Left forelimb (tissue), 1 donor: ENCODE results near the gene TOPORS.
"Not testable (repeated sequence)": the region's sequence is repeated elsewhere in the genome, so short reads cannot be mapped to it uniquely, and the experiment has no call there.

Experiments used
- DNase-seq: peaks from one replicate; pipeline ENCODE4 v3.0.0-alpha.2; 2018; ENCODE audit warnings: low spot score

The TOPORS gene

DNA sequence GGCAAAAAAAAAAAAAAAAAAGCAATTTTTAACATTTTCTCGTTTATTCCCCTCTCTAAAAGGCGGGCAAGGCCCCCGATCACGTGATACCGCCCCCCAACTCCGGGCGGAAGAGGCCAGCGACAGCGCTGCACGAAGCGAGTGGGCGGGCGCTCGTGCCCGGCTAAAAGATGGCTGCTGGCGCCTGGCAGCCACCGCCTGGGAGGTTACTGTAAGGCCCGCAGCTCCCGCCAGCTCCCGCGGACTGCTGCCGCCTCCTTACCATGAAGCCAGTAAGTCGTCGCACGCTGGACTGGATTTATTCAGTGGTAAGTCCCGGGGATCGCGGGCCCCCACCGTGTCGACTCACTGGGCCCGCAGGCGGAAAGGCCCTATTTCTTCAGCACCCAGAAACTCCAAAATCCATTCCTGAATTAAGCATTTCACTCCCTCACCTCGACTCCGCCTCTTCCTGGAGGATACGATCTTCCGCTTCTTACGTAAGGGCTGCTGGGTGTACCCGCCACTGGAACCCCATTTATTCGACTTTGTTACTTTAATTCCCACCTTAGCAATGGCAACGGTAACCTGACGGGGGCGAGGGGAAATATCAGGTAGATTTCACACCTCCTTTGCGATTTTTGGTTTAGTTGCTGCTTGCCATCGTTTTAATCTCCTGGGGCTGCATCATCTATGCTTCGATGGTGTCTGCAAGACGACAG, at the start of gene TOPORS, which contains the start of gene SMIM27:
Gene TOPORS (minus strand): TSS at position 415 of the 701 bp plus-strand sequence. CDS start 150 bp downstream, at position 265.
Gene SMIM27 (plus strand): TSS at position 156 of the 701 bp plus-strand sequence. CDS start 108 bp downstream, at position 264.
- peak; percentile 96 for DNase-seq

GRCh38 chr9:32599021-32599420, 46.6 kb upstream of the TOPORS start:
- not testable (repeated sequence) for DNase-seq

- DNase-seq = no peak
These were observed 44.5 kb upstream of the TOPORS start for GRCh38 chr9:32596936-32597335.

GRCh38 chr9:32596096-32596865, 43.9 kb upstream of the TOPORS start:
- no peak for DNase-seq

GRCh38 chr9:32590898-32591297, 38.5 kb upstream of the TOPORS start:
- no peak for DNase-seq

DNA sequence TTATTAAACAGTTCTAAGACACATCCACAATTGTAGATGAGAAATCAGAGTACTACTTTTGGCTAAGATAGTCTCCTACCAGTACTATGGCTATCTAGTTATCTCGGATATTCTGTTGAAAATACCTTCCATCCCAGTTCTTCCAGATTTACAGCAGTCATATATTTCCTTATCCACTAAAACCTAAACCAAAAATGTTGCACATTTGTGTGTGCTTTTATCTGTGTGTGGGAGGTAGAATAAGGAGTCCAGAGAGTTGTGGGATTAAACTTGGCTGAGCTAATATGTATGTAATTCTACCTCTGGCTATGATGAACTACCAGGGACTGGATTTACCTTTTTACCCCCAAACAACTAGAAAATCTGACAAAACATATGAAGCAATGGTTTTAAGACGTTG, 38.1 kb upstream of the TOPORS start:
- no peak for DNase-seq

DNA sequence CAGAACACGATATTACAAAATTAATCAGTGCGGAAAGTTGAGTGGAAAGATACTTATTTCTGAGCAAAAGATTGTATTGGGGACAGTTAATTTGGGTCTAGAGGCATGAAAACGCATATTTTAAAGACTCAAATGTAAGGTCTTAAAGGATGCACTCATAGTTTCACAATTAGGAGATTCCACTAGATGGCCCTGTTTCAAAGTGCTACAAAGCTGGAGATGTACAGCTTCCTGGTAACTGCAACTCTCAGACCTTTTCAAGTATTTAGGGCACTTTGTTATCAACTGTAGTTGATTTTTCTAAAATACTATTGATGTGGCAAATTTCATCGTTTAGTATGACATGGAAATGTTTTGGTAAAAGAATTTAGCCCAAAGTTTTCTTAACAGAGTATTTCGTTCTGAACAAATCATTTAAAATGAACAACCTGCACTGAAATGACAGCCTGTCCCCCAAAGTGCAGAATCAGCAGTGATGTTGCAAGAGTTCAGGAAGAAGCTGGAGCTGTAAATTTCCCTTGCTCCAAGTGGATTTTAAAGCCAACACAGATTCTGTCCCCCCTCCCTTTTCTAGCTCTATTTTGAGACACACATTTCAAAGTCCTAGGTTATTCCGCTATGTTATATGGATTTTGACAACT, 36.8 kb upstream of the TOPORS start:
- no peak for DNase-seq

DNA sequence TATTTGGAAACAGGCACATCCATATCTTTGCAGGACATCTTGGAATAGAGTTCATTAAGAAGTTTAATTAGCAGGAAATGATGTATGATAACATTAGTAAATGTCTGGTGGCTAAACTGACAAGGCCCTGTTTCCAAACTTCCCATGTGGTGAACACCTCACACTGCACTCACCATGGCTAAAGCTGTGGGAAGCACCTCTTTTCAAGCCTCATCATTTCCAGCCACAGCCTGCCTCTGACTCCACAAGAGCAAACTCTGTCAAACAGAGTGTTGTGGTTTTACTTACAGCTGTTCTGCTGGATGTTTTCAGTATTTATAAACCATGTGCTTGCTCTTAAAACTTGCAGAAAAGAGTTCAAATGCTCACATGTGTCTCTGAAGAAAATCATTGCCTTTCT, 35.5 kb upstream of the TOPORS start:
- no peak for DNase-seq

GRCh38 chr9:32584784-32585183, 32.4 kb upstream of the TOPORS start:
- no peak for DNase-seq

GRCh38 chr9:32581512-32582143, 29.2 kb upstream of the TOPORS start:
- no peak for DNase-seq

GRCh38 chr9:32580631-32581300, 28.4 kb upstream of the TOPORS start:
- DNase-seq = no peak

- peak; percentile 74 for DNase-seq
These were observed 27.4 kb upstream of the TOPORS start for GRCh38 chr9:32579706-32580331.

- DNase-seq = no peak
These were observed 26.6 kb upstream of the TOPORS start for GRCh38 chr9:32578976-32579375.

GRCh38 chr9:32577316-32577715, 24.9 kb upstream of the TOPORS start:
- no peak for DNase-seq

GRCh38 chr9:32574858-32575257, 22.5 kb upstream of the TOPORS start:
- DNase-seq = no peak

- no peak for DNase-seq
These were observed 21.4 kb upstream of the TOPORS start for GRCh38 chr9:32573821-32574220.

GRCh38 chr9:32572900-32573523, 20.6 kb upstream of the TOPORS start, which contains the start of gene NDUFB6:
Gene NDUFB6, minus strand, starts transcription at chr9:32573159. Its CDS starts 99 bp downstream, at chr9:32573060.
- peak; percentile 96 for DNase-seq

- DNase-seq = no peak
These were observed 19.8 kb upstream of the TOPORS start for GRCh38 chr9:32571969-32572899.

DNA sequence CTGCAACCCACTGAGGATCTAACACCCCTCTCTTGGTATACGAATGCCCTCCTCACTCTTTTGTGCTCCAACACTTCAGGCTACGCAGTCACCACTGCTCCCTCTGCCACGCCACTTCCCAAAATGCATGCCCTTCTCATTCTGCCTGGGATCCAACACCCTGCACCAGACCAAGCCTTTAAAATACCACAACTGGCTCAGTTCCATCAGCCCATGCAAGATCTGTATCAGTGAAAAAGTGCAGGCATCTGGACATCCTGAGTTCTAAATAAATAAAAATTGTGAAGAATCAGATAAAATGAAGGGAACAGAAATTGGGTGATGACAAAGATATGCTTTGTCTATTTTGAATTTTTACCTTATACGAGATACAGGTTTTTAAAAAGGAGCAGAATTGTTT, 17.9 kb upstream of the TOPORS start:
- no peak for DNase-seq

- no peak for DNase-seq
These were observed 14.4 kb upstream of the TOPORS start for GRCh38 chr9:32566770-32567169.
